MG63 (cell line): Measurements from ENCODE around the gene UBE3D. TPM values are rescaled to one million over a fixed set of nuclear protein-coding genes. Genes with fewer than 3 reads are reported as not detected.

Experiments used
- DNase-seq: peaks from one replicate; pipeline ENCODE4 v3.0.0-alpha.2; 2020
- H3K27me3 ChIP-seq: fragments of 250-450 bp; sonication (Bioruptor Pico); 2 replicates; pipeline ENCODE4 v1.5.1; 2020; ENCODE audit warnings: mild to moderate bottlenecking, moderate library complexity
- H3K36me3 ChIP-seq: fragments of 250-450 bp; sonication (Bioruptor Pico); 2 replicates; pipeline ENCODE4 v1.5.1; 2020; ENCODE audit warnings: mild to moderate bottlenecking, moderate library complexity
- H3K4me3 ChIP-seq: fragments of 250-450 bp; sonication (Bioruptor Pico); 2 replicates; pipeline ENCODE4 v1.5.1; 2020; ENCODE audit warnings: mild to moderate bottlenecking, moderate library complexity
- H3K9me3 ChIP-seq: fragments of 250-450 bp; sonication (Bioruptor Pico); 2 replicates; pipeline ENCODE4 v1.5.1; 2020; ENCODE audit warnings: mild to moderate bottlenecking, moderate library complexity
- total RNA-seq: library from RNA; depleted of rRNA; stranded (reverse); fragments of >200 nt; shearing (Covaris generic); gene quantifications from 2 replicates; pipeline ENCODE4 v1.2.3, GENCODE V29; 2014; ENCODE audit warnings: low replicate concordance; rRNA removed

UBE3D gene
- total RNA-seq: 5.0 and 5.9 TPM in 2 replicates

- Histone ChIP-seq H3K27me3 (no peaks in the 10 kb centered on the region), H3K9me3 (no peaks in the 10 kb centered on the region), H3K36me3 (no peaks in the 10 kb centered on the region; the same call in 1 of the 2 replicates), H3K4me3 (peak within 1 kb of the TSS; percentile 92)
- peak; percentile 71 for DNase-seq
These were observed at the start of gene UBE3D for GRCh38 chr6:83065511-83066192. UBE3D (minus strand) TSS chr6:83065841; CDS start chr6:83065718, 123 bp downstream.

GRCh38 chr6:83114164-83114563 is 48.5 kb upstream of the UBE3D start:
- Histone ChIP-seq H3K27me3 (no peaks in the 10 kb centered on the region), H3K36me3 (peaks cover 4% of the 10 kb centered on the region; the same call in 1 of the 2 replicates), H3K4me3 (no peak overlapping the region), H3K9me3 (no peaks in the 10 kb centered on the region)
- no peak for DNase-seq

GRCh38 chr6:83113258-83113657 is 47.6 kb upstream of the UBE3D start:
- Histone ChIP-seq H3K4me3 (no peak overlapping the region), H3K36me3 (peaks cover 4% of the 10 kb centered on the region; the same call in 1 of the 2 replicates), H3K27me3 (no peaks in the 10 kb centered on the region), H3K9me3 (no peaks in the 10 kb centered on the region)
- DNase-seq: no peak

- Histone ChIP-seq H3K36me3 (peaks cover 12% of the 10 kb centered on the region; the same call in 1 of the 2 replicates), H3K4me3 (no peak overlapping the region), H3K9me3 (peaks cover 5% of the 10 kb centered on the region), H3K27me3 (no peaks in the 10 kb centered on the region)
- no peak for DNase-seq
These were observed 42.7 kb upstream of the UBE3D start for GRCh38 chr6:83108378-83108777.

- Histone ChIP-seq H3K36me3 (peaks cover 5% of the 10 kb centered on the region), H3K4me3 (no peak overlapping the region), H3K9me3 (no peaks in the 10 kb centered on the region), H3K27me3 (no peaks in the 10 kb centered on the region)
- no peak for DNase-seq
These were observed 32.9 kb upstream of the UBE3D start for GRCh38 chr6:83098589-83098988.

GRCh38 chr6:83097675-83098074 is 32.0 kb upstream of the UBE3D start:
- H3K27me3 ChIP-seq: no peaks in the 10 kb centered on the region
- peaks cover 2% of the 10 kb centered on the region; the same call in 1 of the 2 replicates for H3K36me3 ChIP-seq
- no peaks in the 10 kb centered on the region for H3K9me3 ChIP-seq
- DNase-seq: no peak
- H3K4me3 ChIP-seq: no peak overlapping the region

- Histone ChIP-seq H3K9me3 (no peaks in the 10 kb centered on the region), H3K27me3 (no peaks in the 10 kb centered on the region), H3K4me3 (no peak overlapping the region), H3K36me3 (peaks cover 2% of the 10 kb centered on the region; the same call in 1 of the 2 replicates)
- DNase-seq: no peak
These were observed 31.6 kb upstream of the UBE3D start for GRCh38 chr6:83097204-83097603.

DNA sequence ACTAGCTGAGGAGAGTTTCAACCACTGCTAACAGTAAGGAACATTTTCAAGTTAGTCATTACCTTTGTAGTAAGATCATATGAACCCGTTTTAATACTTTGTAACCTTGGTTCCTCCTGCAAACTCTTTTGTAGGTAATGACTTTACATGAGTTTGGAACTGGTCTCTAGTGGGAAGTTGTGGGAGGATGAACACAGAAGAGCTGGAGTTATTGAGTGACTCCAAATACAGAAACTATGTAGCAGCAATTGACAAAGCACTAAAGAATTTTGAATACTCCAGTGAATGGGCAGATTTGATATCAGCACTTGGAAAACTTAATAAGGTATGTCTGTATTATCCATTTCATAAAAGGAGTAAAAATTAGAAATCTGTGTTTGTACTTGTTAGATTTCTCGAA is 31.1 kb upstream of the UBE3D start:
- no peak overlapping the region for H3K4me3 ChIP-seq
- H3K27me3 ChIP-seq: no peaks in the 10 kb centered on the region
- no peaks in the 10 kb centered on the region for H3K9me3 ChIP-seq
- peaks cover 2% of the 10 kb centered on the region; the same call in 1 of the 2 replicates for H3K36me3 ChIP-seq
- DNase-seq: no peak

GRCh38 chr6:83092756-83093399 is 27.2 kb upstream of the UBE3D start:
- H3K9me3 ChIP-seq: no peaks in the 10 kb centered on the region
- no peak overlapping the region for H3K4me3 ChIP-seq
- no peaks in the 10 kb centered on the region for H3K27me3 ChIP-seq
- no peak for DNase-seq
- H3K36me3 ChIP-seq: no peaks in the 10 kb centered on the region

DNA sequence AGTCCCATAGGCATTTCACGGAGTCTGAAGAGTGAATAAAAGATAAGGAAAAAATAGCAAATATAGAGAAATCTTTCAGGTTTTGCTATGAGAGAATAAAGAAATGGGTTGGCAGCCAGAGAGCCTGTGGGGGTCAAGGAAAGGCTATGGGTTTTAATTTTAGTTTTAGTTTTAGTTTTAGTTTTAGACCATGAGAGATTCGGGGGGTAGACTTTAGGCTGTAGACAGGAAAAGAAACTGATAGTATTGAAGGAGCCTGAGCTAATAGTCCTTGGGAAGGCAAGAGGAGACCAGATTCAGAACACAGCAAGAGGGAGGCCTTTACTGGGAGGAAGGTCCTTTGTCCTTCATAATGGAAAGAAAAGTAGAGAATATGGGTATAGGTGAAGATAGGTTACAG is 21.1 kb upstream of the UBE3D start:
- H3K27me3 ChIP-seq: no peaks in the 10 kb centered on the region
- DNase-seq: no peak
- H3K9me3 ChIP-seq: no peaks in the 10 kb centered on the region
- H3K4me3 ChIP-seq: no peak overlapping the region
- H3K36me3 ChIP-seq: no peaks in the 10 kb centered on the region

GRCh38 chr6:83083476-83083875 is 17.8 kb upstream of the UBE3D start:
- H3K27me3 ChIP-seq: no peaks in the 10 kb centered on the region
- H3K36me3 ChIP-seq: no peaks in the 10 kb centered on the region
- no peak for DNase-seq
- H3K4me3 ChIP-seq: no peak overlapping the region
- no peaks in the 10 kb centered on the region for H3K9me3 ChIP-seq

DNA sequence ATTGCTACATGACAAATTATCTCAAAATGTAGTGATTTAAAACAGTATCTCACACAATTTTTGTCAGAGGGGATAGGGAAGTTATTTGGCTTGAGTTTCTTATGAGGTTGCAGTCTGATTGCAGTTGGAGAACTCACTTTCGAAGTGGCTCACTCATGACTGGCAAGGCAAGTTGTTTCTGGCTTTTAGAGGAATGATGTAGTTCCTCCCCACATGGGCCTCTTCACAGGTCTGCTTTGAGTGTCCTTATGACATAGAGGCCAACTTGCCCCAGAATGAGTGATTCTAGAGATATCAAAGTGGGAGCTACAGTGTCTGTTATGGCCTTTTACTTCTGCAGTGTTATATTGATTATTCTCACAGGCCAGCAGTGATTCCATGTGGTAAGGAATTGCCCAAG is 8.0 kb upstream of the UBE3D start:
- H3K36me3 ChIP-seq: peaks cover 4% of the 10 kb centered on the region; the same call in 1 of the 2 replicates
- H3K4me3 ChIP-seq: no peak overlapping the region
- no peaks in the 10 kb centered on the region for H3K27me3 ChIP-seq
- DNase-seq: no peak
- H3K9me3 ChIP-seq: no peaks in the 10 kb centered on the region

DNA sequence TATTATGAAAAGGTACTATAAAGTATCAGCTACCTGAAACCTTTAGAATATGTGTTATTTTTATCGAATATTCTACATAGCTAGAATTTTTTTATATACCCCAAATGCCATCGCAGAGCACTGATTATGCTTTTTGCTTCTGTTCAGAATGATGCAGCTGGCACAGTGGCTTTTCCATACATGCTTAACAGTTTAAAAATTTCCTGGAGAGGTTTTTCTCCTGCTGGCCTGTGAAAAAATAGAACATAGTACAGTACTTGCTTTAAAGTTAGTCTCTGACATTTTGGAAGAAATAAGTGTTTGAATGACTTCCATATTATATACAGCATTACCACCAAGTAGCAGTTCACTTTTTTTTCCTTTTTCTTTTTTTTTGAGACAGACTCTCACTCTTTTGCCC is 7.1 kb upstream of the UBE3D start:
- Histone ChIP-seq H3K9me3 (no peaks in the 10 kb centered on the region), H3K27me3 (no peaks in the 10 kb centered on the region), H3K36me3 (peaks cover 4% of the 10 kb centered on the region; the same call in 1 of the 2 replicates), H3K4me3 (no peak overlapping the region)
- no peak for DNase-seq

- no peaks in the 10 kb centered on the region for H3K9me3 ChIP-seq
- no peaks in the 10 kb centered on the region for H3K27me3 ChIP-seq
- peaks cover 4% of the 10 kb centered on the region; the same call in 1 of the 2 replicates for H3K36me3 ChIP-seq
- DNase-seq: no peak
- no peak overlapping the region for H3K4me3 ChIP-seq
These were observed 6.1 kb upstream of the UBE3D start for GRCh38 chr6:83071707-83072106.

DNA sequence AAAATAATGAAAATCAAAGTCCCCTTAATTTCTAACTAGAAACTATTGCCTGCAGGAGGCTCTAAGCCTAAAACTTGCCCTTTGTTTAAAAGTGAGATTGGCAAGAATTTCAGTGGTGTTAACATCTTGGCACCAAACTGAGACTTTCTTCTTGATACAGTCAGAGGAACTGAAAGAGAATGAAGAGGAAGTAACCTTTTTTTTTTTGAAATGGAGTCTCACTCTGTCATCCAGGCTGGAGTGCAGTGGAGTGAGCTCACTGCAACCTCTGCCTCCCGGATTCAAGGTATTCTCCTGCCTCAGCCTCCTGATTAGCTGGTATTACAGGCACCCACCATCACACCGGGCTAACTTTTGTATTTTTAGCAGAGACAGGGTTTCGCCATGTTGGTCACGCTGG is 5.4 kb upstream of the UBE3D start:
- Histone ChIP-seq H3K36me3 (peaks cover 4% of the 10 kb centered on the region; the same call in 1 of the 2 replicates), H3K27me3 (no peaks in the 10 kb centered on the region), H3K9me3 (no peaks in the 10 kb centered on the region), H3K4me3 (no peak overlapping the region; the same call in 1 of the 2 replicates)
- no peak for DNase-seq

GRCh38 chr6:83069633-83070032 is 4.0 kb upstream of the UBE3D start:
- Histone ChIP-seq H3K36me3 (no peaks in the 10 kb centered on the region; the same call in 1 of the 2 replicates), H3K4me3 (no peak overlapping the region; the same call in 1 of the 2 replicates), H3K9me3 (no peaks in the 10 kb centered on the region), H3K27me3 (no peaks in the 10 kb centered on the region)
- no peak for DNase-seq

DNA sequence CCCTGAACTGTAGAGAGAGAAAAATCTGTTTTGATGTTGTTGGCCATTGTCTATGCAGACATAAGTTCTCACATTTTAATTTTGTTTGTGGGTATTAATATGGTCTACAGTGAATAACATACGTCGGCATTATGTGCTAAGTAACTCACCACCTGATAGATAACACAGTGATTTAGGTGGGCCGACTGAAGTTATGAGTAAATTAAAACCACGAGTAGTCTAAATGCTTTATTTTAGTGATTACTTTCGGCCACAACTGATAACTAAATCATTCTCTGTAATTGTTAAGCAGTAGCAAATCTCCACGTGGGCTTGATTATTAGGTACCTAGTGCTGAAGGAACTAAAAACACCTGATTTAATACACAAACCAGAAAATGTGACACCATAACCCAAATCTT is 3.0 kb upstream of the UBE3D start:
- H3K27me3 ChIP-seq: no peaks in the 10 kb centered on the region
- H3K36me3 ChIP-seq: no peaks in the 10 kb centered on the region; the same call in 1 of the 2 replicates
- H3K9me3 ChIP-seq: no peaks in the 10 kb centered on the region
- no peak for DNase-seq
- H3K4me3 ChIP-seq: peak overlapping the region; percentile 84
